Lung microvascular endothelial cell (primary cell): ENCODE data around the gene CSRNP2. TPM values are rescaled to one million over a fixed set of nuclear protein-coding genes. Genes with fewer than 3 reads are reported as not detected.
A peak's percentile ranks its signal among the peaks of the same experiment; 100 is the strongest.
"Not testable (repeated sequence)": the region's sequence is repeated elsewhere in the genome, so short reads cannot be mapped to it uniquely, and the experiment has no call there.

Experiments used
- DNase-seq, 2 donors: peaks; one replicate each; pipeline versions ENCODE4 v3.0.0 to v3.0.0-alpha.2; 2010; ENCODE audit warnings: low read depth in 2 of 2
- total RNA-seq: library from RNA; depleted of rRNA; stranded (reverse); fragments of >200 nt; gene quantifications from 2 replicates; pipeline ENCODE4 v1.2.1, GENCODE V29; 2014

CSRNP2 gene
- total RNA-seq, 1 donor from 2014 or later = 22.0 TPM

DNA sequence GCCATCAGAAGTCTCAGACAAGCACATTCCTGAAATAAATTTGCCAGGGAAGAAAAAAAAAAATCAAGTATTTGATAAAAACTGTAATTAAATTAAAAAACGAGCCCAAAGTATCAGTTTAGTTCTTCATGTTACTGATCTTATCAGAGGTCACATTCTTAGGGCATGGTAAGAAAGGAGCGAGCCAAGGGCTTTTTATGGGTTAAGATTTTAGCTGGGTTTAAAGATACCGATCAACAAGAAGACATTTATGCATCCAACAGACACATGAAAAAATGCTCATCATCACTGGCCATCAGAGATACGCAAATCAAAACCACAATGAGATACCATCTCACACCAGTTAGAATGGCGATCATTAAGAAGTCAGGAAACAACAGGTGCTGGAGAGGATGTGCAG, 5.0 kb downstream of the CSRNP2 start:
- not testable (repeated sequence) for DNase-seq

DNA sequence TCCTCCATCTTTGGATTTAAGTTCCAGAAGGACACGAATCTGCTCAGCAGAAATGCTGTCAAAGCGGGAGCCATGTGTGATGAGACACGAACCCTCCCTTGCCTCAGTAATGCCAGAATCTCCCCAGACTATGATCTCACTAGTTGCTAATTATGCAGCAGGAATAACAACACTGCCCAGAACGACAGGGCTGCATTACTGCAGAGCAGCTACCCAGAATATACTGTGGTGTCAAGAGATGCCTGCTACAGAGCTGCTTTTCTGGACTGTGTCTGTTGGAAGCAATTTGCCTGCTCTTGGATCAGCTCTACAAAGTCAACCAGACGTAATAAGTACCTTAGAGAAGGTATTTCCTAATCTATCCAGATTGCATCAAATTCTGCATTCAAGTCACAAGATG, 5.5 kb downstream of the CSRNP2 start:
- peak in 1 of 2 donors; percentile 26 for DNase-seq

DNA sequence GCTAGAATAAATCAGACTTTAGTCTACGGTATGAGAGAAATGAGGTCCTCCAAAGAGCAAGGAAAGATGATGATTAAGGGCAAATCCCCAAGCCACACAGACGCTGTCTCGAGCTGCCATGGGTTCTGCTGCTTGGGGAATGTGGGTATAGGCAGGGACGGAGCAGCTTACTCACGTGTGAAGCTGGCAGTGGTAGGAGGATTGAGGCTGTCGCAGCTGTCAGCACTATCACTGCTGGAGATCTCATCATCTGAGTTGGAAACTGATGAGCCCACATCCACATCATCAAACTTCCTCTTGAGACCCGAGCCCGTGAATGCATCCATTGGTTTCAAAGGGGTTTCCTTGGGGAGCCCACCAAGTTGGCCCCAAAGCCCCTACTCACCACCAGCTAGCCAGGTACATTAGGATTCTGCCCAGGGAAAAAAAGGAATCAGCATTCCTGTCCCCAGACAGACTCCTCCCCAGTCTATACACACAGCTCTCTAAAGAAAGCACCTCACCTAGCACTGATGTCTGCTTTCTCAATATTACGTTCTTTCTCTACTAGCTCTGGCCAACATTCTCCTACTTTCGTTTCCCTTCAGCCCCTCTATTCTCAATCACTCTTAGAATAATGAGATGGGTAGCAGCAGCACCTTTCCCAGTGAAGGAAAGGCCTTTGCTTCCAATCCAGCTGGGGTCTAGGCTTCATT, 7.0 kb downstream of the CSRNP2 start:
- no peak for DNase-seq

DNA sequence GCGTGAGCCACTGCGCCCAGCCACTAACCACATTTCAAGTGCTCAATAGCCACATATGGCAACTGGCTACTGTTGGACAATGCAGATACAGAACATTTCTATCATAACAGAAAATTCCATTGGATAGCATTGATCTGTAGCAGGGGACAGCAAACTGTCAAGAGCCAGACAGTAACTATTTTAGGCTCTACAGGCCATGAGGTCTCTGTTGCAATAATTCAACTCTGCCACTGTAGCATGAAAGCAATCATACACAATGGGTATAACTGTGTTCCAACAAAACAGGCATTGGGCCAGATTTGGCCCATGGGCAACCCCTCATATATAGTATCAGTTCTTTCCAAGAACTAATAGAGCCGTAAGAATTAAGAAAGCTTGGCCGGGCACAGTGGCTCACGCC, 8.0 kb downstream of the CSRNP2 start:
- no peak for DNase-seq

DNA sequence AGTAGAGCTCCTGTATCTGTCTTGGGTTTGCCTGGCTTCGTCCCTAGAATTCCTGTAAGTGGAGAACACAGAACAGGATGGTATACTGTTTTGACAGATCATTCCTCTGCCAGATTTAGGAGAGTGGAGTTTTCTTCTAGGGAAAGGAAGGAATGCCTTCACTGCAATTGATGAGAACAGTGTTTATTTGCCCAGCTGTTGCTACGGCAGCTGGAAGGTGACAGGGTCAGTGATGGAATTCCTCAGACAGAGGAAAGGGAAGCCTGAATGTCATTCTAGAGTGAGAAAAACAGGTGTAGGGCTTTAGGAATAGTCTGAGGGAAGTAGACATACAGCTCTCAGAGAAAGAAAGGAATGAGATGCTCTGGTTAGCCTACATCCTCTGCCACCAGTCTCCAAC, 11.7 kb downstream of the CSRNP2 start:
- DNase-seq = peak; percentile 44 to 60

DNA sequence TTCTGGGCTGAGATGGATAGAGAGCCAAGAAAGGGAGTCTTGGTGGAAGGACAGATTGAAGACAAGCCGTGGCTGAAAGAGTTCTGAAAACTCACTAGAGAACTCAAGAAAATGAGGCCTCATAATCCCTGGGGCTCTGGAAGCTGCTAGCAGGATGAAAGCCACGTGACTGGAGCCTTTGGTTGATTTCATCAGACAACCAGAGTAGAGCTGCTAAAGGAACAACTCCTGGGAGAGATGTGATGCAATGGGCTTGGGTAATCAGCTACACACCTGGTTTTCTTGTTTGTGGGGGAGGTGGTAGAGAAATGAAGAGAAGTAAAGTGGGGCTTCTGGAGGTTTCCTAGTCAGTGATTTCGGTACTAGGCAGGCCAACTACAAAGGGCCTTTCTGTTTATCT, 13.4 kb downstream of the CSRNP2 start:
- no peak for DNase-seq

DNA sequence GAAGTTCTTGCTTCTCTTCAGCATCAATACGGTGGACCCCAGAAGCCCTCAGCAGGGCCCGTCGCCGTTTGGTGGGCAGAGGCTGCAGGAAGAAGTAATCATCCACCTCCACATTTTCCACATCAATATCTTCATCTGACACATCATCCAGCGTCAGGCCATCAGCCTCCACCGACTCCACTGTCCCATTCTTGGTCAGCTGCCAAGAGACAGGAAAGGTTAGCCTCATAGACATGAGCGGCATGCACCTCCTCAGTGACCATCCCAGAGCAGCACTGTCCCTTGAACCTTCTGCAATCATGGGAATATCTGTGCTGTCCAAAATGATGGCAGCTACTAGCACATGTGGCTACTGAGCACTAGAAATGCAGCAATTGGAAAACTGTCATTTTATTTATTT, 15.6 kb downstream of the CSRNP2 start:
- no peak for DNase-seq

DNA sequence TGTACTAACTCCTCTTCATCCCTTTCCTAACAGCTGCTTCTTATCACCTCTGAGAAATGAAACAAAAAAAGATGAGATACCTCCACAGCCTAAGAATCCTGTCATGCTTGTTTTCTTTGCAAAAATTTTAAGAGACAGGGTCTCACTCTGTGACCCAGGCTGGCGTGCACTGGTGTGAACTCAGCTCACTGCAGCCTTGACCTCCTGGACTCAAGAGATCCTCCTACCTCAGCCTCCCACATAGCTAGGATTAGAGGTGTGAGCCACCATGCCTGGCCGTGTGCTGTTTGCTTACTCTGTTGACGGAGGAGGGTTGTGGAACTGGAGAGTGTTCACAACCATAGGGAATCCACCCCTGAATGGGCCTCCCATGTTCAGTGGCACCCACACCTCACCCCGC, 16.2 kb downstream of the CSRNP2 start:
- DNase-seq = no peak

DNA sequence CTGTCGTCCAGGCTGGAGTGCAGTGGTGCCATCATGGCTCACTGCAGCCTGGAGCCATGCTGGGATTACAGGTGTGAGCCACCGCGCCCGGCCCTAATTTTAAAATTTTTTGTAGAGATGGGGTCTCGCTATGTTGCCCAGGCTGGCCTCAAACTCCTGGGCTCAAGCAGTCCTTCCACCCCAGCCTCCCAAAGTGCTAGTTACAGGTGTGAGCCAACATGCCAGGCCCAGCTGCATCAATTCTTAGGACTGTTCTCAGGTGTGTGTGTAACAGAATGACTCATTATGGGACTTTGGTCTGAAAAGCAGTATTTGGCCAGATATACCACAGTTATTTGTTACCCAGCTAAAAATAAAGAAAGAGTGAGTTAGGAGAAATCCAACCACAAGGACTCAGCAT, 17.9 kb downstream of the CSRNP2 start:
- no peak for DNase-seq

DNA sequence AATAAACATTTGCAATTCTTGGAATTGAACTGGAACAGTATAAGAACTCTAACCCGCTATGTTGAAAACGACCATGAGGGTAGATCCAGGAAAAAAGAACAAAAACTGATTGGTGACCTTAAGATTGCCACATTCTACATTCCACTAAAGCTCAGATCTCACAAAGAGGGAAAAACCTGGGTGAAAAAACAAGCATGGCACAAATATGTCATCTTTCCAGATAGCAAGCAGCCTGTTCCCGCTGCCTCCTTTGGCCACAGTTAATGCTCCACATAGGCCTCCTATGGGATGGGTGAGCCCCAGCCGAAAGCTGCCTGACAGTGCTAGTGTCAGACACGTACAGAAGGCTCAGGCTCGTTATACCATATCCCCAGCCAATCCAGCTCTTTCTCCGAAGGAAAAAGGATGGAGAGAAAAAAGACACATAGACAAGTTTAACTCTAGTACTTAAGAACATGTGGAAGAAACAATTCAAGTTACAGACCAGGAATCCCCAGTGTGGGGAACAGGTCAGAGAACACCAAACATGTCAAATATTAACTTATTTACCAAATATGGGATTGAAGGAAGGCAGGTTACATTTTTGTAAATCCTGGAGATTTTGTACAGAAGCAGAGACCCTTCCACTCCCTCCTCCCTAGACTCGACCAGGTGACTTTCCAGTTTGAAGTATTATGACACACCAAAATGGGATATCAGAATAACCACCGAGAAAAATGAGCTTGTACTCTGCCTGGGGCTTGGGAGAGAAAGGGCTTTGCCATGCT, 20.6 kb downstream of the CSRNP2 start:
- no peak for DNase-seq

DNA sequence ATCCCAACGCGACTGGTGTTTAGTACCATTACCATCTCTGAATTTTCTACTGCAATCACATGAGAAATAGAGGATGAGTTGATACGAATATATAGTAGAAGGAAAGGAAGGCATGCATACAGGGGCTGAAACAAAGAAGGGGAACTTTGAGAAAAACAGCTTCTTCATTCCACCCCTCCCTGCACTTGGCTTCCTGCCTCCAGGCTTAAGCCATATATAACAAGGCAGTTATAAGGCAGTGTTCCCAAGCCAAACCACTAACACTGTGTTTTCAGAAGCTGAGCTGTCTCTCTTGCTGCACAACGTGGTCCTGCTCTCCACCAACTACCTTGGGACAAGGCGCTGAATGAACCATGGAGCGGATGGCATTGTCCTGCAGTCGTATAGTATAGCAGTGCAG, 24.3 kb downstream of the CSRNP2 start:
- no peak for DNase-seq

DNA sequence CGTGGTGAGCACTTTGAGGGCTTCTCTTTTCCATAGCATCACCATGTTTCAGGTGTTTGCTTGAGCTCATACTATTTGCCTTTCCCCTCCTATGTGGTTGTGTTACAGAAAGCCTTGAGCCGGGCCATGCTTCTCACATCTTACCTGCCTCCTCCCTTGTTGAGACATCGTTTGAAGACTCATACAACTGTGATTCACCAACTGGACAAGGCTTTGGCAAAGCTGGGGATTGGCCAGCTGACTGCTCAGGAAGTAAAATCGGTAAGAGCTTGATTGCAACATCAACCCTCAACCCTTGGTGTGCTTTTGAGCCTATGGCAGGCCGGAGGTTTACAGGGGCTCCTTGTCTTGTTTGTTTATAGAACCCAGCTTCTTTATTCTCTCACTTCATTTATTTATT, 27.2 kb downstream of the CSRNP2 start:
- peak in 1 of 2 donors; percentile 36 for DNase-seq

DNA sequence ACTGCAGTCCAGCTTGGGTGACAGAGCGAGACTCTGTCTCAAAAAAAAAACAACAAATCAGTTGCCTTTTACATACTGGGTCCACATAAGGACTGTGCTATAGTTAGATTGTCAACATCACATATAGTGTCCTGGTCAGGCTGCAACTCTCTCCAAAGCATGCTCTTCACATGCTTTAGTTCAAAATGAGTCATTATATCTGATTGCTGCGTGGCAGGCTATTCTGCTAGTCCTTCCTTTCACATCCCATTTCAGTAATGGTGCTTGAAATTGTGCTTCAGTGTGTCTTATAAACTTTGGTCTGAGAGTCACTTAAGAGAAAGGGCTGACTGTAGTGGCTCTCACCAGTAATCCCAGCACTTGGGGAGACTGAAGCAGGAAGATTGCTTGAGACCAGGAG, 28.3 kb downstream of the CSRNP2 start:
- DNase-seq = no peak

DNA sequence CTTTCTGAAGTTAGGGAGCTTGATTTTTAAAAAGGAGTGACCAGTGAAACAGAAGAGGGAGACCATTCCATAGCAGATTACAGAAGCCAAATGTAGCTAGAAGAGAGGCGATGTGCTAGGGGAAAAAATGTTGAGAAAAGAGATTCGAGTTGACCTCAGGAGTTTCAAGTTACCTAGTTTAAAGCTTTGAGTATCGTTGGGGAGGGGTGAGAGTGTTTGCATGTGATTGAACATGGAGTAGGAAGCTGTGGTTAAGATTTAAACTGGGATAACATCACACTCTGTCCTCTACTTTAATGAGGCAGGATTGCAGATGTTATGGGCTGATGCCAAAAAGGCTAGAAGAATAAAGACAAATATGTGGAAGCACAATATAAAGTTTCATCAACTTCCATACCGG, 31.6 kb downstream of the CSRNP2 start:
- DNase-seq = no peak

DNA sequence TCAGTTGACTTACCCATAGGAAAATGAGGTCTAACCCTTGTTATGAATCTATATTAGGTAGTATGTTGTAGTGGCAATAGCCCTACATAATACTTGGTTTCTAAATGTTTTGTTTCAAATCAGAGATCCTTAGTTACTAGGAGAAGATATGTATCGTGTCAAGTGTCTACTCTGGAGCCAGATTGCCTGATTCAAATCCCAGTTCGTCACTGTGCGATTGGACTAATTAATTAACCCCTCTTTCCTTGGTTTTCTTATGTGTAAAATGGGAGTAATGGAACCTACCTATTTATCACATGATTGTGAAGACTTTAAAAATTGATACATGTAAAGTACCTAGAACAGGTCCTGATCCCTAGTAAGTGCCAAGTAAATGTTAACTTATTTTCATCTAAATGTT, 33.9 kb downstream of the CSRNP2 start:
- DNase-seq = no peak

DNA sequence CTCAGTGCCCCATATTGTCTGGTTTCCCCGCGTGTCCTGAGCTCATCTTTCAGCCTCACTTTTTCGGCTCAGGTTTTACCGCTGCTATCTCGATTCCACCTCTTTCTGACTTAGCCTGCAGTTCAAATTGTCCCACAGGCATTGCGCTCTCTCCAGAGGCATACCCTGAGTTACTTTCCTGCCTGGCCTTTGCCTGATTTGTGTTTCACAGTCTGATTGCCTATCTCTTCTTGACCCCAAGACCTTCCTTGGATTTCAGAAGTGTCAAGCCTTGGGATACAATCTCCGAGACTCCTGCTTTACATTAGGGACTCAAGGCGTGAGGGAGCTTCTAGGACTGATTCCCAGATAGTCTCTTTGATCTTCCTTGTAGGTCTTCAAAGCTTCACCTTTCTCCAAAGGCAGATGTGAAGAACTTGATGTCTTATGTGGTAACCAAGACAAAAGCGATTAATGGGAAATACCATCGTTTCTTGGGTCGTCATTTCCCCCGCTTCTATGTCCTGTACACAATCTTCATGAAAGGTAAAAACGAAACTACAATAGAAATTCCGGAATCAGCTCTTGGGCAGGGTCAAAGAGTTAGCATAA, 34.6 kb downstream of the CSRNP2 start:
- DNase-seq = peak; percentile 4 to 69

DNA sequence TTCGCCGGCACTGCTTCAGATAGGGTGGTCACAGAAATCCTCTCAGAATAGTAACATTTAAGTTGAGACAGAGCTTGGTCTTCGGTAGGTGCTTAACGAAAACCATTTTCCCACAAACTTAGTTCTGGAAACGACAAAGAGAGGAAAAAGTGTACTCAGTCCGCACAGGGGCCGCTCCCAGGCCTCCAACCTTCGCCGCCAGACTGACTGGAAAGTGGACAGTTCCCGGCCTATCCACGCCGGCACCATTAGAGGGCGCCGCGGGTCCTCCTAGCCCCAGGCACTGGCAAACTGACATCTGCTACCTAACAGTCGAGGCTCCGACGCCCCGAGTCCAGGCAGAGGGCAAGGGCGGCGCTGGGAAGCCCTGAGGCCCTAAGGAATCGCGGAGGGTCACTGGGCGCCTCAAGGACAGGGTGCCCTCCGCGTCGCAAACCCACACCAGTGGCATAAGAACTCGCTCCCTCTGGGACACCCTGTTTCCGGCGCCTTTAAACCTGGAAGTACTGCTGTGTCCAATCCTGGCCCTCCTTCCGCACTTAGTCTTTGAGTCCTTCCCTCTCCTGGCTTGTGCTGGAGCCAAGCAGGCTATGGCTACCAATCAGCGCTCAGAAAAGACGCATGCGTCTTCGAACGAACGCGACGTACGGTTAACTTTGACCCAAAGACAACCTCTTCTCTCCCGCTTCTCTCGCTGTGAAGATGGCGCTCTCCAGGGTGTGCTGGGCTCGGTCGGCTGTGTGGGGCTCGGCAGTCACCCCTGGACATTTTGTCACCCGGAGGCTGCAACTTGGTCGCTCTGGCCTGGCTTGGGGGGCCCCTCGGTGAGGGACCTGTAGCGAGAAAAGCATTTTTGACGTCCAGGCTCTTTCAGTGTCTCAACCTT, 35.5 kb downstream of the CSRNP2 start, which contains the start of gene LETMD1:
Gene LETMD1, plus strand, starts transcription at position 673 of the 886 bp plus-strand sequence. Its CDS starts 30 bp downstream, at position 703.
- DNase-seq = peak; percentile 97 to 100

DNA sequence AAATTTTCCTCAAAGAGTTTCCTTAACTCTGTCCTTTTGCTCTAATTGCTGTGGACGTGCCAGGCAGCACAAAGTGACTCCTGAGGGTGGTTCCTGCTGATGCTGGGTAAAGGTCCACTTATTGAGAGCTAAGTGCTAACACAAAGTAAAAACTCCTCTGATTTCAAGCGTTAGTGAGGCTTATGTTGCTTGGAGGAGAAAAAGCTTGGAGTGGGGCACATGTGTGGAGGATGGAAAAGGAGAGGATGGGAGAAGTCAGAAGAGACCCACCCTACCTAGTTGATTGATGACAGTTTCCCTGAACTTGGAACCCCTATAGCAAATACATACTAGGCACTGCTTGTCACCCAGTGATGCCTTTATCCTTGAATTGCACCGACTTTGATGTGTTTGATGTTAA, 47.1 kb downstream of the CSRNP2 start:
- no peak for DNase-seq

DNA sequence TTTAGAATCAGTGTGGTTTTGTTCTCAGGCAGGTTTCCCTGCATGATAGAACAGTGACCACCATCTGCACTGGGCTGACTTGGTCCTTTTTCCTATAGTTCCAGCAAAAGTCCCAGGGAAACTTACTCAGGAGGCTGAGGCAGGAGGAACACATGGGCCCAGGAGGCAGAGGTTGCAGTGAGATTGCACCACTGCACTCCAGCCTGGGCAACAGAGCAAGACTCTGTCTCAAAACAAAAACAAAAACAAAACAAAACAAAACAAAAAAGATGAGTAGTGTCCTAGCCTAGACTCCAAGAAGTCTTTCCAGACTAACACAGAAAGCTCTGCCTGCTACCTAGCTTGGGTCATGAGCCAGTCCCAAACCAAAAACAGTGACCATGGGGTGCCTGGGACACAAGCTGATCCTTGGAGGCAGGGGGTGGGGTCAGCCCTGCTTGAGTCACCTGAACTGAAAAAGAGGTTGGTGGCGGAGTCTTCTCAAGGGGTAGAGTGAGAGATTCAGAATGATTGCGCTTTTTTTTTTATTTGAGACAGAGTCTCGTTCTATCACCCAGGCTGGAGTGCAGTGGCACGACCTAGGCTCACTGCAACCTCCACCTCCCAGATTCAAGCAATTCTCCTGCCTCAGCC, 49.8 kb downstream of the CSRNP2 start:
- DNase-seq = no peak

DNA sequence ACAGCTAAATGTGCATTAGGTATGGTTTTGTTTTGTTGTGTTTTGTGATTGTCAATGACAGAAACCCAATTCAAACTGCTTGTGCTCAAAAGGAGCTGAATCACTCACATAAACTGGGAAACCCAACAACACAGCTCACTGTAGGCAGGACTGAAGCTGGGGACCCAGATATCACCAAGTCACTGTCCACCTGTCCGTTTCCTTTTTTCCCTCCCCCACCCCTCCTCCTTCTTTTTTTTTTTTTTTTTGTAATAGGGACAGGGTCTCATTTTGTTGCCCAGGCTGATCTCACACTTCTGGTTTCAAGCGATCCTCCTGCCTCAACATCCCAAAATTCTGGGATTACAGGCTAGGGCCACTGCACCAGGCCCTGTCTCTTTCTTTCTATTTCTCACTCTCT, 50.3 kb downstream of the CSRNP2 start:
- no peak for DNase-seq

DNA sequence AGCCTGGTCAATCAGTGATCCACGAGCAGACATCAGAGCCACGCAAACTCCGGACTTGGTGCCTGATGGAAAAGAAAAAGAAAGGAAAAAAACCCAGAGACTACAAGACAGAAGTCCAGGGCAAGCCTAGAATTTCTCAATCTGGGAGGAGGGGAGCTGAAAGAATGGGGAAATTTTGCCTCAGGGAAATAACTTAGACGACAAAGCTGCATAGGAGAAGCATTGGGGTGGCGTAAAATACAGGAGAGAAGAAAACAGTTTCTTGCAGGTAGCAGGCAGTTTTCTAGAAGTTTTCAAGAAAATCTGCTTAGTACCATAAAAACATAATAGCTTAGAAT, 54.6 kb downstream of the CSRNP2 start:
- DNase-seq = no peak
